ENCODE data around the gene LRCH4. TPM values are rescaled to one million over a fixed set of nuclear protein-coding genes. Genes with fewer than 3 reads are reported as not detected.

LRCH4 gene
- total and polyA plus RNA-seq, 5 donors: 29.0 to 36.0 (median 33.4) TPM

DNA sequence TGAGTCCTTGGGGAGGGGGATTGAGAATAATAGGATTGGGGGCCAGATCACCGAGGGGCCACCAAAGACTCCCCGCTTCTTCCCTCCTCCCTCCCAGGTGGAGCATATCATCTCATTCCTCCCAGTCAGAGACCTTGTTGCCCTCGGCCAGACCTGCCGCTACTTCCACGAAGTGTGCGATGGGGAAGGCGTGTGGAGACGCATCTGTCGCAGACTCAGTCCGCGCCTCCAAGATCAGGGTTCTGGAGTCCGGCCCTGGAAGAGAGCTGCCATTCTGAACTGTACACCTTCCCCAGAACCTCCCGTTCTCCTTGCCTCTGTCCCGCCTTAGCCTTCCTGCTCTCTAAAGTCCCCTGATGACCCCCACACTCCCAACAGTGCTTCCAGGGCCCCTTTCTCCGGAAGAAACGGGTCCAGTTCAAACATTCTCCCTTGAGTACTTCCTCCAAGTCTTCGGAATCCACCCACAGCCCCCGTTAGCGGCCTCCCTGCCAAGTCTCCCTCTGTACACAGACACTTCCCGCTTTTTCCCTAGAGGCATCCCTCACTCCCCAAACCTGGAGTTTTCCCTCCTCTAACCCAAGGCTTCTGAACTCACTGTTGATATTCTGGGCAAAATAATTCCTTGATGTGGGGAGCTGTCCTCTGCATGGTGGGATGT lies 4.3 kb upstream of the LRCH4 start:
- H3K27me3 ChIP-seq (ENCODE audit: control insufficient read depth, insufficient read depth): no peaks in the 10 kb centered on the region
- no peak overlapping the region for H3K4me3 ChIP-seq (ENCODE audit: low read length)
- intact Hi-C loops (cut with DNase I): no loop called here
- WGBS: 22% methylated on average over 20 of the region's 20 CpGs
- ATAC-seq (no peak), DNase-seq (peak; percentile 55 to 78 (median 74))
- H3K27ac ChIP-seq (ENCODE audit: low read length): no peak overlapping the region
- H3K4me1 ChIP-seq (ENCODE audit: control insufficient read depth, insufficient read depth, low read length): no peaks in the 10 kb centered on the region
- H3K9me3 ChIP-seq (ENCODE audit: control insufficient read depth, low read length): no peaks in the 10 kb centered on the region

DNA sequence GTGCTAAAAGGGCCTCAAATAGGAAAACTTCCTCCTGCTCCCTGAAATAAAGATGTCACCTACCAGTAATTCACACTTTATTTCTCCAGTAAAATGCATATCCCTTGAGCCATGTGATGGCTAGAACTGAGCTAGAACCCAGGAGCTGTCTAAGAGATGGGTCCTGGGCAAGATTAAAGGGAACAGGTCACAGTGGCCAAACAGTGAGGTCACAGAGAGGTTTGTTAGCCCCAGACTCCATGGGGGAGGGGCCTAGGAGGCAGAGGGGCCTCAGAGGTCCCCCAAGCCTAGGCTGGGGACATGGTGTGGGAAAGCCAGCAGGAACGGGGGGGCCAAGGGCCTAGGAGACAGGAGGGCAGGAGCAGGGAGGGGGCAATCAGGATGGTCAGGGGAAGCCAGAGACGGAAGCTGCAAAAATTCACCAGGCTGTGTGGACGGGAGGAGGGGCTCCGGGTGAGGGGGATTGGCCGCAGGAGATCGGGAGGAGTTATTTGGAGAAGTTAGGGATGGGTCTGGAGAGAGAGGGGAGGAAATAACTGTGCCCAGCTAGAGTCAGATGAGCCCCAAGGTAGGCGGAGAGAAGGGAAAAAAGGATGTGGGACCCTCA lies 3.5 kb upstream of the LRCH4 start:
- Histone ChIP-seq H3K9me3 (ENCODE audit: control insufficient read depth, low read length) (no peaks in the 10 kb centered on the region), H3K27me3 (ENCODE audit: control insufficient read depth, insufficient read depth) (no peaks in the 10 kb centered on the region), H3K4me3 (ENCODE audit: low read length) (no peak overlapping the region), H3K27ac (ENCODE audit: low read length) (no peak overlapping the region), H3K4me1 (ENCODE audit: control insufficient read depth, insufficient read depth, low read length) (no peaks in the 10 kb centered on the region)
- 41% methylated on average over 7 of the region's 7 CpGs for WGBS
- ATAC-seq (no peak), DNase-seq (peak; percentile 13 to 59 (median 59))
- intact Hi-C loops (cut with DNase I): loop anchor here in 1 of 4 donors (10.0 kb wide), 1 partner anchor 85 kb away; the partner anchor contains the start of gene GNB2

DNA sequence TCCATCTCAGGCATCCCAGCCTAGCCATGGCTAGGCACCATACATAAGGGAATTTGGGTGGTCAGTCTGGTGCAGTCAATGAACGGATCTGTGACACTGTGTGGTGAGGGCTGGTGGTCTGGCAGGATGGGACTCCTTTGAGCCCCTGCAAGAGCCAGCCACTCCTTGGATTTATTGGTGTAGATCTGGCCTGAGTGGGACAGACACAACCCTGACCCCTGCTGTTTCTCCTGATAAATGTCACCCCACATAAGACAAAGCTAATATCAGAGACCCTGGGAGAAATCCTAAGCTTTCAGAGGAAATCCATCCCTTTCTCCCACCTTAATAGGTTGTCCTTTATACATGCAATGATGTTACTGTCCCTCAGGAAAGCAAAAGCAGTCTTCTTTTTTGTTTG lies 2.5 kb upstream of the LRCH4 start:
- Histone ChIP-seq H3K9me3 (ENCODE audit: control insufficient read depth, low read length) (no peaks in the 10 kb centered on the region), H3K27me3 (ENCODE audit: control insufficient read depth, insufficient read depth) (no peaks in the 10 kb centered on the region), H3K27ac (ENCODE audit: low read length) (no peak overlapping the region), H3K4me1 (ENCODE audit: control insufficient read depth, insufficient read depth, low read length) (peaks cover 2% of the 10 kb centered on the region), H3K4me3 (ENCODE audit: low read length) (no peak overlapping the region)
- intact Hi-C loops (cut with DNase I): loop anchor here in 1 of 4 donors (10.0 kb wide), 1 partner anchor 86 kb away; the partner anchor contains the start of gene GNB2
- DNase-seq (peak in 1 of 3 donors; percentile 7), ATAC-seq (no peak)
- WGBS: 87% methylated on average over 1 of the region's 1 CpG

DNA sequence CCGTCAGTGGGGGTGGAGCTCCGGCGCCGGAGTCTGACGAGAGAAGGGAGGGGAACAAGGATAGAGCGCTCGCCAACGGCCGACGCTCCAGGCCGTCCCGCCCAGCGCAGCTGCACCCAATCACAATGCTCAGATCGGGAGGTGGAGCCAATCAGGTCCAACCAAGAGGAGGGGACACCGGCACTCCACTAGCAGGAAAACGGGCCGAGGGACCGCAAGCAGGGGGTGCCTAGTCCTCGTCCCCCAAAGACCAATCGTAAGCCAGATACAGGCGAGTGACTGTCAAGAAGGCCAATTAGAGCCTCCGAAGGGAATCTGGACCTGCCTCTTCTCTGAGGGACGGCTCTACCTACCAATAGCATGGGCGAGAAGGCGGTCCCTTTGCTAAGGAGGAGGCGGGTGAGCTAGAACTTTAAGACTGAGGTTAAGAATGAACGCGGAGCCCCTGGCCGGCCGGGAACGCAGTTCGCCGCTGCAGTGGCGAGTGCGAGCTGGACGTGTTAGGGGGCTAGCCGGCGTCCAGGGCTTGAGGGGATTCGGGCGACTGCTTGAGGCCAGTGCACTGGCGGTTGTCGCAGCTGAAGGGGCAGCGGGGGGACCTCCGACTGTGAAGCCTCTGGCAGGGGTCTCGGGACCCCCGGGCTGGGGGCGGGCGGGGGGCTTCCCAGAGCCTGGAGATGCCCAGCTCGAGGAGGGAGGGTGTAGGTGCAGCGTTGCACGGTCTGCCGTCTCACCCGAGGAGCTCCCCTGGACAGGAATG lies 517 bp upstream of the LRCH4 start, which contains the start of gene FBXO24:
FBXO24 (plus strand) TSS at position 63 of the 760 bp plus-strand sequence; CDS start at position 361, 298 bp downstream.
- ATAC-seq: peak; percentile 94 to 97
- intact Hi-C loops (cut with DNase I): loop anchor here in 1 of 4 donors (10.0 kb wide), 1 partner anchor 88 kb away; the partner anchor contains the start of gene GNB2
- no peaks in the 10 kb centered on the region for H3K9me3 ChIP-seq (ENCODE audit: control insufficient read depth, low read length)
- H3K4me3 ChIP-seq (ENCODE audit: low read length): peak within 1 kb of the TSS; percentile 76
- WGBS: under 1% methylated on average over 53 of the region's 53 CpGs
- peaks cover 2% of the 10 kb centered on the region for H3K4me1 ChIP-seq (ENCODE audit: control insufficient read depth, insufficient read depth, low read length)
- DNase-seq: peak; percentile 100
- H3K27ac ChIP-seq (ENCODE audit: low read length): peak within 1 kb of the TSS; percentile 93
- no peaks in the 10 kb centered on the region for H3K27me3 ChIP-seq (ENCODE audit: control insufficient read depth, insufficient read depth)

DNA sequence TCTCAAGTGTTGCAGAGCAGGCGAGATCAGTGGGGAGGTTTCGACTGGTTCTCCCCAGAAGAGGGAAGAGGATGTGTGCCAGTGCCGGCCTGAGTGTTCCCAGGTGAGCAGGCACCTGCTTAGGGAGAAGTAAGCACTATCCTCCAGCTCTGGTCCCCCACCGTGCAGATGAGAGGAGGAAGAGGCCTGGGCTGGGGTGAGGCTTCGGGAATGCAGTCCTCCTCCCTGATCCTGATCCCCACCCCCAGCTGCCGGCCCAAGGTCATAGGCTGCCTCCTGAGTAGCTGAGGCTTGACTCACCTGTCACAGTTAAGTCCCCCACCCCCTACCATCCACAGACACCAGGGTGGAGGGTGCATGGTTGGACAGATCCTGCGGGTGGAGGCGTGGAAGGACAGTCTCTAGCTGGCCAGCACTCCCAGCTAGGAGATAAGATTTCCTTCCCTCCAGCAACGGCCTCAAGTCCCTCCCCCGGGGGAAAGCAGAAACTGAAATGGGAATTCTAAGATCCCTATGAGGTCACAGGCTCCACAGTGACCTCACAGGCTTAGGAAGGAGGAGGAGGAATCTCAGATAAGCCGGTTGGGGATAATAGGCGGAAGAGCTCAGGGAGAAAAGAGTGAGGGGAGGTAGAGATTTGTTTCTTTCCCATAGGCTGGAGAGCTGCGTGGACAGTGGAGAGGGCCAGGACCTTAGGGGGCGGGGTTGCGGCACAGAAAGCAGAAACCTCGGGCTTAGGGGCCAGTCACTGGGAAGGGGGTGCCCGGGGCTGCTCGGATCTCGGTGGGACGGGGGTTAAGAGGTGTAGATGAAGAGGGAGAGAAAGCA lies 1.0 kb downstream of the LRCH4 start:
- ATAC-seq (peak in 1 of 2 donors; percentile 3), DNase-seq (peak; percentile 64 to 80 (median 75))
- peak overlapping the region; percentile 40 for H3K27ac ChIP-seq (ENCODE audit: low read length)
- WGBS: 5% methylated on average over 20 of the region's 20 CpGs
- no peaks in the 10 kb centered on the region for H3K27me3 ChIP-seq (ENCODE audit: control insufficient read depth, insufficient read depth)
- H3K4me3 ChIP-seq (ENCODE audit: low read length): peak overlapping the region; percentile 74
- intact Hi-C loops (cut with DNase I): loop anchor here in 1 of 4 donors (10.0 kb wide), 1 partner anchor 90 kb away; the partner anchor contains the start of gene GNB2
- H3K4me1 ChIP-seq (ENCODE audit: control insufficient read depth, insufficient read depth, low read length): peaks cover 2% of the 10 kb centered on the region
- H3K9me3 ChIP-seq (ENCODE audit: control insufficient read depth, low read length): no peaks in the 10 kb centered on the region

DNA sequence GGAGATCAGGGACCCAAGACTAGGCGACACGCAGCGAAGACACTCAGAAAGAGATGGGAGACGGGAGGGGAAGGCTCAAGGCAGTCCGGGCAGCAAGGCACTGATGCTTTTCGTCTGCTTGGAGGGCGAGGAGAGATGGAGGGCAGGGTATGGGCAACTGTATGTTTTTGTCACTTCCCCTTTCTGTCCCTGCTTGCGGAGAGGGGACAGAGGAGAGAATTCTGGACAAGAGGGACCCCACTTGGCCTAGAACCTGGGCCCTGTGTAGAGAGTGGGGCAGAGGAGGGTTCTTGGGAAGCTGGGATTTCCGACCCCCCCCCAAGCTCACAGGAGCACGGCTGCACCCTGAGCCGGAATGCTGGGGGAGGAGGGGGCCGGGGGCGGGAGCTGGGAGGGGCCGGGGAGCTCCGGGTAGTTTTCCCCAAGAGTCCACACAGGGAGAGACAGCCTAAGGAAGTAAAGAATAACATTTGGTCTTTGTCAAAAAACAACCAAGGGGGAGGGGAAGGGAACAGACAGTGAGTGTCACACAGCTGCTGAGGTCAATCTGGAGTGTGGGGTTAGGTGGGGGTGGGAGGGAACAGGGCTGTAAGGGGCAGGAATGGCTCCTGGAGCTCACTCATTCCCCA lies 1.8 kb downstream of the LRCH4 start:
- Histone ChIP-seq H3K4me3 (ENCODE audit: low read length) (peak overlapping the region; percentile 74), H3K4me1 (ENCODE audit: control insufficient read depth, insufficient read depth, low read length) (peaks cover 2% of the 10 kb centered on the region), H3K9me3 (ENCODE audit: control insufficient read depth, low read length) (no peaks in the 10 kb centered on the region), H3K27ac (ENCODE audit: low read length) (peak overlapping the region; percentile 40), H3K27me3 (ENCODE audit: control insufficient read depth, insufficient read depth) (no peaks in the 10 kb centered on the region)
- WGBS: 33% methylated on average over 15 of the region's 15 CpGs
- DNase-seq: peak in 1 of 3 donors; percentile 50
- no peak for ATAC-seq
- intact Hi-C loops (cut with DNase I): loop anchor here in 1 of 4 donors (10.0 kb wide), 1 partner anchor 91 kb away; the partner anchor contains the start of gene GNB2

DNA sequence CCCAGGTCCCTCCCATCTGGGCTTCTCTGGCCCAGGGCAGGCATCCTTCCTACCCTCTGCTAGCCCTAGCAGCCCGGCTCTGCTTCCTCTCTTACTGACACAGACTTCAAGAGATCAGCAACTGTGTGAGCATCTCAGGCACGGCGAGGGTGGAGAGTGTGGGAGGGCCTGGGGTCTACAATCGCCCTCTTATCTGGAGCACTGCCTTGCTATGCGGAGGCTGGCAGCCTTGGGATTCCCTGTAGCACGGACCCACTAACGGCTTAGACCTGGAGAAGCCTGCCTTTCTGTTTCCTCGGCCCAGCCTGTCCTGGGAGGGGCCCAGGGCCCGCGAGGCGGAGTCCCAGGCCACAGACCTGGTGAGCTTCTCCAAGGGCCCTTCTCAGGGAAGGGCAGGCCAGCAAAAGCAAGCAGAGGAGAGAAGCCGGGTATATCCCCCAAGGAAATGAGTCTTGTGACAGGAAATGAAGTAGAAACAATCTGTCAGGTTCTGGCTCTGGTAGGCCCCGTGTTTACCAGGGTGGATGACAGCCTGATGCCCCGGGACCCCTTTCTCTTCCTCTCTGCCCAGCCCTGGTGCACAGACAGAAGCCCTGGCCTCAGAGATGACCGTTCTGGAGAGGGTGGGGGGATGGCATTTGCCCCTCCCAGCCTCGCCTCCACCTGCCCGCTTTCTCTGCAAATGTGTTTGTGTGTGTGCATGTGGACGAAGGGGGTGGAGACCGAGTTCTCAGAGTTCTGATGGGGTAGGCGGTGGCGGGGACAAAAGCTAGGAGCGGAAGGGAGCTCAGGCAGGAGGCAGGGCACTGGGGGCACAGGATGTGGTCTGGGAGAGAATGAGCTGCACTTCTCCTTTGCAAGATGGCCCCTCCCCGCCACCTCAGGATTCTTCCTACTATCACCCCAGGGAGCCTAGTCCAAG lies 2.5 kb downstream of the LRCH4 start:
- Histone ChIP-seq H3K9me3 (ENCODE audit: control insufficient read depth, low read length) (no peaks in the 10 kb centered on the region), H3K4me3 (ENCODE audit: low read length) (no peak overlapping the region), H3K27ac (ENCODE audit: low read length) (peak overlapping the region; percentile 40), H3K4me1 (ENCODE audit: control insufficient read depth, insufficient read depth, low read length) (peaks cover 2% of the 10 kb centered on the region), H3K27me3 (ENCODE audit: control insufficient read depth, insufficient read depth) (no peaks in the 10 kb centered on the region)
- DNase-seq: peak; percentile 57 to 86 (median 83)
- WGBS: 38% methylated on average over 23 of the region's 23 CpGs
- ATAC-seq: no peak
- intact Hi-C loops (cut with DNase I): loop anchor here in 1 of 4 donors (10.0 kb wide), 1 partner anchor 91 kb away; the partner anchor contains the start of gene GNB2

DNA sequence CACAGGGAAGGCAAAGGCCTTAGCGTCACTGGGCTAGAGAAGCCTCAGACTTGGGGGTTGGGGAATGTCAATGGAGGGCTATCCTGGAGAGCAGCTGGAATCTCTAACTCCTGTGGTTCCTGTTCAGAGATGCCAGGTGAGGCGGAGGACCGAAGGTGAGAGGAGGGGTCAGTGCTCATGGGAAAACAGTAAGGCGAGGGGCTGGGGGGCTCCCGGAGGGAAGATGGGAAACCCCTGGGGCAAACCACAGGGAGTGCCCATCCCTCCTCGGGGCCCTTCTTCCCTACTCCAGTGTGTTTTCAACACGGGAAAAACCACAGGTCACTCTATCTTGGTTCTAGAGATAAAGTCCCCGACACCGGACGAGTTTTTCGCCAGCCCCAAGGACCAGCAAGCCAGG lies 3.3 kb downstream of the LRCH4 start:
- ATAC-seq (no peak), DNase-seq (peak in 1 of 3 donors; percentile 22)
- intact Hi-C loops (cut with DNase I): loop anchor here in 1 of 4 donors (10.0 kb wide), 1 partner anchor 92 kb away; the partner anchor contains the start of gene GNB2
- H3K27ac ChIP-seq (ENCODE audit: low read length): no peak overlapping the region
- no peaks in the 10 kb centered on the region for H3K9me3 ChIP-seq (ENCODE audit: control insufficient read depth, low read length)
- 56% methylated on average over 11 of the region's 11 CpGs for WGBS
- H3K4me3 ChIP-seq (ENCODE audit: low read length): no peak overlapping the region
- peaks cover 2% of the 10 kb centered on the region for H3K4me1 ChIP-seq (ENCODE audit: control insufficient read depth, insufficient read depth, low read length)
- no peaks in the 10 kb centered on the region for H3K27me3 ChIP-seq (ENCODE audit: control insufficient read depth, insufficient read depth)

DNA sequence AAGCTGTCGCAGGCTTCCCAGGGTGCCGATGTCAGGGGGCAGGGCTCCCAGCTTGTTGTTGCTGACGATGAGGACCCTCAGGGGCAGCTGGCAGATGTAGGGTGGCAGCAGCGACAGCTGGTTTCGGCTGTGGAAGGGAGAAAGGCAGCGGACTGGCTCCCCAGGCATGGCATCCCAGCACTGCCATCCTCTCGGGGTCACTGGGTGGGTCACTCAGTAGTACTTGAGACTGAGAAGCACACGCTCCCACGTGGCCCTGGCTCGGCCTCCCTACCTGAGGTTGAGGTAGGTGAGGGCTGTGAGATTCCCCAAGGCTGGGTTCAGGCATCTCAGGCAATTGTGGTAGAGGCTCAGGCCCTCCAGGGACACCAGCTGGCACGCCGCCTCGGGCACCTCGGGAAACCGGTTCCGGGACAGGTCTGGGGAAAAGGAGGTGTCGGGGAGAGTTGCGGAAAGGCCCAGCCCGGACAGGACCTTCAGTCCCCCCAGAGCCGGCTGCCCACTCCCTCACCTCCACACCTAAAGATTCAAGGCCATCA lies 3.8 kb downstream of the LRCH4 start:
- Histone ChIP-seq H3K27me3 (ENCODE audit: control insufficient read depth, insufficient read depth) (no peaks in the 10 kb centered on the region), H3K4me3 (ENCODE audit: low read length) (no peak overlapping the region), H3K4me1 (ENCODE audit: control insufficient read depth, insufficient read depth, low read length) (peaks cover 2% of the 10 kb centered on the region), H3K27ac (ENCODE audit: low read length) (no peak overlapping the region), H3K9me3 (ENCODE audit: control insufficient read depth, low read length) (no peaks in the 10 kb centered on the region)
- WGBS: 74% methylated on average over 20 of the region's 20 CpGs
- DNase-seq: peak in 2 of 3 donors; percentile 61
- intact Hi-C loops (cut with DNase I): loop anchor here in 1 of 4 donors (10.0 kb wide), 1 partner anchor 93 kb away; the partner anchor contains the start of gene GNB2
- ATAC-seq: no peak

Data from right cardiac atrium (tissue), 5 donors.